ENCODE measurements around the gene CTSZ.

DNA sequence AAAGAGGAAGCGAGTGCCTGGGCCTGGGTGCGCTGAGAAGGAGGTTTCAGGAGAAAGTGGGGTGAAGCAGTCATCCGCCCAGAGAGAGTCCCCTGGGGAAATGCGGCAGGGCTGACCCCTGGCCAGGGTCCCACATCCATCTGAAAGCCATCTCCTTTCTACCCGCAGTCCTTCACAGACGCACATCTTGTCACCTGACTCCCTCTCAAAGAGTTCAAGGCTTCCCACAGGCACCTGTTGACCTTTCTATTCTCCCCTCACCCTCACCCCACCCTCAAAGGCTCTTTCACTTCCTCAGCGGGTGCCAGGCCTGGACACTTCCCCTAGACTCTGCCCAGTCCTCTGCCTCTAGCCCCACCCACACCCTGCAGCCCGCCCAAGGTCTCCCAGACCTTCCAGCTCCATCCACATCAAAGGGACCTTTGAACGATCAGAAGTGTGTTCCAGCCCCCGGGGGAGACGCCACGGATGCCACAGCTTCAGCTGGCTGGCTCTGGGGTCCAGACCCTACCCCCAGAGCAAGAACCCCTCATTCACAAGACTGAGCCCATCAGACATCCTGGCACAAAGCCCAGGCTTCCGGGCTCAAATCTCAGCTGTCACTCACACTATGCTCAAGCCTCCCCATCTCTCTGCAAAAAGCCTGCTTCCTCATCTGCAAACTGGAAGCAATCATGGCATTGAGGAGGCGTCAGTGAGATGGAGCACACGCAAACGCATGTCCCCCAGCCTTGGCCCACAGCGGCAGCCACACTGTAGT lies 2.1 kb downstream of the CTSZ start:
- TF ChIP-seq, protein P1, sequence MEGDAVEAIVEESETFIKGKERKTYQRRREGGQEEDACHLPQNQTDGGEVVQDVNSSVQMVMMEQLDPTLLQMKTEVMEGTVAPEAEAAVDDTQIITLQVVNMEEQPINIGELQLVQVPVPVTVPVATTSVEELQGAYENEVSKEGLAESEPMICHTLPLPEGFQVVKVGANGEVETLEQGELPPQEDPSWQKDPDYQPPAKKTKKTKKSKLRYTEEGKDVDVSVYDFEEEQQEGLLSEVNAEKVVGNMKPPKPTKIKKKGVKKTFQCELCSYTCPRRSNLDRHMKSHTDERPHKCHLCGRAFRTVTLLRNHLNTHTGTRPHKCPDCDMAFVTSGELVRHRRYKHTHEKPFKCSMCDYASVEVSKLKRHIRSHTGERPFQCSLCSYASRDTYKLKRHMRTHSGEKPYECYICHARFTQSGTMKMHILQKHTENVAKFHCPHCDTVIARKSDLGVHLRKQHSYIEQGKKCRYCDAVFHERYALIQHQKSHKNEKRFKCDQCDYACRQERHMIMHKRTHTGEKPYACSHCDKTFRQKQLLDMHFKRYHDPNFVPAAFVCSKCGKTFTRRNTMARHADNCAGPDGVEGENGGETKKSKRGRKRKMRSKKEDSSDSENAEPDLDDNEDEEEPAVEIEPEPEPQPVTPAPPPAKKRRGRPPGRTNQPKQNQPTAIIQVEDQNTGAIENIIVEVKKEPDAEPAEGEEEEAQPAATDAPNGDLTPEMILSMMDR (IDR thresholded peaks at IDR 0.05) = no peak
- TF ChIP-seq, protein P2, sequence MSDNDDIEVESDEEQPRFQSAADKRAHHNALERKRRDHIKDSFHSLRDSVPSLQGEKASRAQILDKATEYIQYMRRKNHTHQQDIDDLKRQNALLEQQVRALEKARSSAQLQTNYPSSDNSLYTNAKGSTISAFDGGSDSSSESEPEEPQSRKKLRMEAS (IDR thresholded peaks at IDR 0.05) = no peak
- TF ChIP-seq MAZ (IDR thresholded peaks at IDR 0.05; ENCODE audit: borderline replicate concordance, low read depth, low read length) (no peak), SMC3 (IDR thresholded peaks at IDR 0.05) (no peak), POLR2A (IDR thresholded peaks at IDR 0.05; ENCODE audit: low read length) (no peak), POLR2AphosphoS2 (conservative IDR thresholded peaks at IDR 0.05; ENCODE audit: low read length) (no peak), KDM5A (IDR thresholded peaks at IDR 0.05) (no peak), NR3C1 (IDR thresholded peaks at IDR 0.05) (no peak)
- TF ChIP-seq, protein P3, sequence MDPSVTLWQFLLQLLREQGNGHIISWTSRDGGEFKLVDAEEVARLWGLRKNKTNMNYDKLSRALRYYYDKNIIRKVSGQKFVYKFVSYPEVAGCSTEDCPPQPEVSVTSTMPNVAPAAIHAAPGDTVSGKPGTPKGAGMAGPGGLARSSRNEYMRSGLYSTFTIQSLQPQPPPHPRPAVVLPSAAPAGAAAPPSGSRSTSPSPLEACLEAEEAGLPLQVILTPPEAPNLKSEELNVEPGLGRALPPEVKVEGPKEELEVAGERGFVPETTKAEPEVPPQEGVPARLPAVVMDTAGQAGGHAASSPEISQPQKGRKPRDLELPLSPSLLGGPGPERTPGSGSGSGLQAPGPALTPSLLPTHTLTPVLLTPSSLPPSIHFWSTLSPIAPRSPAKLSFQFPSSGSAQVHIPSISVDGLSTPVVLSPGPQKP (IDR thresholded peaks at IDR 0.05; ENCODE audit: low read depth, low read length) = no peak
